ENCODE measurements around the gene ADPRHL1.

The ADPRHL1 gene

GRCh38 chr13:113415825-113416224 is 37.5 kb downstream of the ADPRHL1 start:
- no peak overlapping the region for H3K27ac ChIP-seq (ENCODE audit: low read length)
- H3K79me2 ChIP-seq (ENCODE audit: low read length), result no peaks in the 10 kb centered on the region
- H3K4me3 ChIP-seq (ENCODE audit: low read length), result no peak overlapping the region
- no peak for DNase-seq
- no peaks in the 10 kb centered on the region for H3K9me2 ChIP-seq (replicated peaks; ENCODE audit: insufficient read depth, low read length)
- no peak overlapping the region for H3K4me2 ChIP-seq (ENCODE audit: low read depth, low read length)
- H3K36me3 ChIP-seq (replicated peaks; ENCODE audit: insufficient read depth, low read length), result no peaks in the 10 kb centered on the region
- H2AFZ ChIP-seq (ENCODE audit: low read length), result no peak overlapping the region
- TF ChIP-seq EZH2phosphoT487 (IDR thresholded peaks at IDR 0.05; ENCODE audit: low read length), result no peak
- no peak for TF ChIP-seq EZH2 (optimal IDR thresholded peaks at IDR 0.05; ENCODE audit: low read depth, low read length)
- TF ChIP-seq CTCF (IDR thresholded peaks at IDR 0.05; ENCODE audit: low read length), result no peak
- no peaks in the 10 kb centered on the region for H3K9me3 ChIP-seq (replicated peaks; ENCODE audit: insufficient read depth, low read length)
- no peaks in the 10 kb centered on the region for H3F3A ChIP-seq (ENCODE audit: insufficient read depth, low read length)
- no peaks in the 10 kb centered on the region for H3K4me1 ChIP-seq (ENCODE audit: low read length)
- H4K20me1 ChIP-seq (ENCODE audit: insufficient read depth, low read length), result no peaks in the 10 kb centered on the region
- no peak overlapping the region for H3K9ac ChIP-seq (ENCODE audit: low read length)
- H3K27me3 ChIP-seq (replicated peaks; ENCODE audit: insufficient read depth, low read length), result peaks cover 68% of the 10 kb centered on the region

GRCh38 chr13:113415032-113415431 is 38.3 kb downstream of the ADPRHL1 start:
- H2AFZ ChIP-seq (ENCODE audit: low read length), result no peak overlapping the region
- no peaks in the 10 kb centered on the region for H3K4me1 ChIP-seq (ENCODE audit: low read length)
- H3F3A ChIP-seq (ENCODE audit: insufficient read depth, low read length), result no peaks in the 10 kb centered on the region
- H3K9ac ChIP-seq (ENCODE audit: low read length), result no peak overlapping the region
- H3K9me2 ChIP-seq (replicated peaks; ENCODE audit: insufficient read depth, low read length), result no peaks in the 10 kb centered on the region
- no peak overlapping the region for H3K27ac ChIP-seq (ENCODE audit: low read length)
- H3K9me3 ChIP-seq (replicated peaks; ENCODE audit: insufficient read depth, low read length), result no peaks in the 10 kb centered on the region
- H3K36me3 ChIP-seq (replicated peaks; ENCODE audit: insufficient read depth, low read length), result no peaks in the 10 kb centered on the region
- H3K4me2 ChIP-seq (ENCODE audit: low read depth, low read length), result no peak overlapping the region
- H4K20me1 ChIP-seq (ENCODE audit: insufficient read depth, low read length), result no peaks in the 10 kb centered on the region
- DNase-seq, result no peak
- H3K4me3 ChIP-seq (ENCODE audit: low read length), result no peak overlapping the region
- no peaks in the 10 kb centered on the region for H3K79me2 ChIP-seq (ENCODE audit: low read length)
- TF ChIP-seq EZH2phosphoT487 (IDR thresholded peaks at IDR 0.05; ENCODE audit: low read length) (no peak), EZH2 (optimal IDR thresholded peaks at IDR 0.05; ENCODE audit: low read depth, low read length) (no peak), CTCF (IDR thresholded peaks at IDR 0.05; ENCODE audit: low read length) (no peak)
- H3K27me3 ChIP-seq (replicated peaks; ENCODE audit: insufficient read depth, low read length), result peaks cover 70% of the 10 kb centered on the region

GRCh38 chr13:113414335-113414734 is 39.0 kb downstream of the ADPRHL1 start:
- no peaks in the 10 kb centered on the region for H3F3A ChIP-seq (ENCODE audit: insufficient read depth, low read length)
- H3K4me2 ChIP-seq (ENCODE audit: low read depth, low read length), result no peak overlapping the region
- TF ChIP-seq EZH2phosphoT487 (IDR thresholded peaks at IDR 0.05; ENCODE audit: low read length) (no peak), CTCF (IDR thresholded peaks at IDR 0.05; ENCODE audit: low read length) (no peak), EZH2 (optimal IDR thresholded peaks at IDR 0.05; ENCODE audit: low read depth, low read length) (no peak)

More at GRCh38 chr13:113414335-113414734, 39.0 kb downstream of the ADPRHL1 start:
- no peaks in the 10 kb centered on the region for H3K4me1 ChIP-seq (ENCODE audit: low read length)
- peaks cover 71% of the 10 kb centered on the region for H3K27me3 ChIP-seq (replicated peaks; ENCODE audit: insufficient read depth, low read length)
- H4K20me1 ChIP-seq (ENCODE audit: insufficient read depth, low read length), result no peaks in the 10 kb centered on the region
- no peak for DNase-seq
- no peaks in the 10 kb centered on the region for H3K36me3 ChIP-seq (replicated peaks; ENCODE audit: insufficient read depth, low read length)
- H3K27ac ChIP-seq (ENCODE audit: low read length), result no peak overlapping the region
- no peak overlapping the region for H3K4me3 ChIP-seq (ENCODE audit: low read length)
- no peaks in the 10 kb centered on the region for H3K79me2 ChIP-seq (ENCODE audit: low read length)
- no peak overlapping the region for H3K9ac ChIP-seq (ENCODE audit: low read length)
- H3K9me3 ChIP-seq (replicated peaks; ENCODE audit: insufficient read depth, low read length), result no peaks in the 10 kb centered on the region
- H3K9me2 ChIP-seq (replicated peaks; ENCODE audit: insufficient read depth, low read length), result no peaks in the 10 kb centered on the region
- no peak overlapping the region for H2AFZ ChIP-seq (ENCODE audit: low read length)

All from MM.1S (cell line).